Stimulated activated CD8-positive, alpha-beta memory T cell treated with anti-CD3 and anti-CD28 coated beads, Interleukin-15, amount 100 ng/mL, for 4 hours (primary cell): ENCODE data around the gene FAHD1.
"Not testable (repeated sequence)": the region's sequence is repeated elsewhere in the genome, so short reads cannot be mapped to it uniquely, and the experiment has no call there.

ENCODE experiments used
- DNase-seq, 2 donors: peaks; one replicate each; pipeline ENCODE4 v3.0.0-alpha.2; 2020; ENCODE audit warnings: low read depth in 2 of 2

FAHD1 gene

DNA sequence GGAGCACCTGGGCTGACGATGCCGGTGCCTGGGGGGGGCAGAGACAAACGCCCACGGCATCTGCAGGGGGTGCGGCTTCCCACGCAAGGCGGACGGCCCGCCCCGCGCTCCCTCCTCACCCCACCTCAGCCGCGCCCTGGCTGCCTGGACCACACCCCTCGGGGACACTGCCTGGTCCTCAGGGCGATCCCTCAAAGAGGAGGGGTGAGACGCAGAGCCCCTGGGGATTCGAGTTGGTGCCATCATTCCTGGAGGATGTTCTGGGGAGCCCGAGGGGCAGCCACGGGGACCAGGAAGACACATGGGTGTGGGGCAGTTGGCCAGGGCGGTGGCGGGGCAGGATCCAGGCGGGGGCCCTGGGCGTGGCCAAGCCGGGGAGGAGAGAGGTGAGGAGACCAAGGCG, 37.4 kb upstream of the FAHD1 start:
- DNase-seq, result no peak

DNA sequence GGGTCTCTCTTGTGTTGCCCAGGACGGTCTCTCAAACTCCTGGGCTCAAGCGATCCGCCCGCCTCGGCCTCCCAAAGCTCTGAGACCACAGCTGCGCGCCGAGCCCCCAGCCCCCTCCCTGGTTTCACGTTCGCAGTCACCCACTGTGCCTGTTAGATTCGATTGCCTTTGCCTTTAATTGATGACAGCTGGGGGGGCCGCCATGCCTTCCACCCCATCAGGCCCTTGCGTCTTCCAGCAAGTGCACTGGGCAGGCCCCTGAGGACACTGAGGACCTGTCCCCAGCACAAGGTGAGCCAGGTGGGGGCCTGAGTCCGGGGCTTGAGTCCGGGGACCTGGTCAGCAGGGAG, 36.8 kb upstream of the FAHD1 start:
- no peak for DNase-seq

DNA sequence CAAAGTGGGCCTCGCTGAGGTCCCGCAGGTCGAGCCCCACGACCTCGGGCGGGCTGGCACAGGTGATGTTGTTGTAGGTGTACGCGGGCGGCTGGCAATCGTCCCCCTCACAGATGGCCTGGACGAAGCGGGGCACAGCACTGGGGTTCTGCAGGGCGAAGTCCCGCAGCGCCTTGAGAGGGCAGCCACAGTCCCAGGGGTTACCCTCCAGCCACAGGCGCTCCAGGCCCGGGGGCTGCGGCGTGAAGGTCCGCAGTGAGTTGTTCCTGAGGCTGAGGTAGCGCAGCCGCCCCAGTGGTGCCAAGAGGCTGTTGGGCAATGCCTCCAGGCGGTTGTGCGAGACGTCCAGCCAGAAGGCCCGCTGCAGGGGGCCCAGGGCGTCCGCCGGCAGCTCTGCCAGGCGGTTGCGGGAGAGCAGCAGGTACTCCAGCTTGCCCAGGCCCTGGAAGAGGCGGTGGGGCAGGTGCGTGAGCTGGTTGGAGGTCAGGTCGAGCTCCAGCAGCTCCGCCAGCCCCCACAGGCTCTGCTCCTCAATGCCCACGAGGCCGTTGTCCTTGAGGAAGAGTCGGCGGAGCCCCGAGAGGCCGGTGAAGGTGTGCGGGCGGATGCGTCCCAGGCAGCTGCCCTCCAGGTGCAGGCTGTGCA, 36.3 kb upstream of the FAHD1 start:
- DNase-seq, result no peak

DNA sequence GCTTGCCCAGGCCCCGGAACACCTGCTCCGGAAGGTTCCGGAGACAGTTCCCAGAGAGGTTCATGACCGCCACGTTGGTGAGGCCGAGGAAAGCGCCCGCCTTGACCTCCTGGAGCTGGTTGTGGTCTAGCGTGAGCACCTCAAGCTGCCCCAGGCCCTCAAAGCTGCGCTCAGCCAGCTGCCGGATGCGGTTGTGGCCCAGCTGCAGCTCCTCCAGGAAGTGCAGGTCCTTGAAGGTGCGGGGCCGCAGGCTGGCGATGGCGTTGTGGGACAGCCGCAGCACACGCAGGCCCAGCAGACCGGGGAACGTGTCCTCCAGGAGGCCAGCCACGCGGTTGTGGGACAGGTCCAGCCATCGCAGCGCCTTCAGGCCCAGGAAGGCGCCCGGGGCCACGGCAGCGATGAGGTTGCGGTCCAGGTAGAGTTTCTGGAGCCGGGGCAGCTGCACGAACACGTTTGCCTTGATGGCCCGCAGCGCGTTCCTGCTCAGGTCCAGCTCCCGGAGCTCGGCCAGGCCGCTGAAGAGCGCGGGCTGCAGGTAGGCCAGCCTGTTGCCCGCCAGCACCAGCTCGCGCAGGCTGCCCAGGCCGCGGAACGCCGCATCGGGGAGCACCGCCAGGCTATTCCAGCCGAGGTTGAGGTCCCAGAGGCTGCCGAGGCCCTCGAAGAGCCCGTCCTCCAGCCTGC, 35.6 kb upstream of the FAHD1 start:
- DNase-seq, result no peak

DNA sequence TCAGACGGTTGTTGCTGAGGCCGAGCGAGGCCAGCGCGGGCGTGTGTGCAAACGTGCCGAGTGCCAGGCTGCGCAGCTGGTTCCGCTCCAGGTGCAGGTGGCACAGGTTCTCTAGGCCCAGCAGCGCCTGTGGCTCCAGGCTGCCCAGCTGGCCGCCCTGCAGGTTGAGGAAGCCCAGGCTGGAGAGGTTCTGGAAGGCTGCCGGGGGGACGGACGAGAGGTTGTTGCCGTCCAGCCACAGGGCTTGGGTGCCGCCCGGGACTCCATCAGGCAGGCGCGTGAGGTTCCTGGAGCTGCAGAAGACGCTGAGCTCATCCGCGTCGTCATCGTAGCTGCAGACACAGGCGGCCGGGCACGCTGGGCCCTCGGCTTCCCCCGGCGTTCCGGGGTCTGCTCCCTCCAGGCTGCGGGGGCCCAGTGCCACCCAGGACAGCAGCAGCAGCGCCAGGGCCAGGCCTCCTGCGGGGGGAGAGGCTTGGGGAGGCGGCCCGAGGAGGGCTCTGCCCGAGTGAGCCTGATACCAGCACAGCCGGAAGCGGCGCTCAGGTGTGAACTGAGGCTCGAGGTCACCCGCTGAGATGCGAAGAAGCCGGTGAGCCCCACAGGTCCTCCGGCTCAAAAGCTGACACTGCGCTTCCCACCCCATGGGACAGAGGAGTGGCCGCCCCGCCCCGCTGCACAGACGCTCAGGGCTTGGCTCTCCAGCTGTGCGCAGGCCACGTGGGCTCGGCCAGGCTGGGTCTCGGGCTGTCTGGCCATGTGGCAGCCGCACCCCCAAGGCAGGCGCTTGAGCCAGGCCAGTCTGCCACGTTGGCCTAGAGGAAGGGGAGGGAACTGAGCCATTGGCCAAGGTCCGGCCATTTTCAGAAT, 34.8 kb upstream of the FAHD1 start:
- DNase-seq, result no peak

DNA sequence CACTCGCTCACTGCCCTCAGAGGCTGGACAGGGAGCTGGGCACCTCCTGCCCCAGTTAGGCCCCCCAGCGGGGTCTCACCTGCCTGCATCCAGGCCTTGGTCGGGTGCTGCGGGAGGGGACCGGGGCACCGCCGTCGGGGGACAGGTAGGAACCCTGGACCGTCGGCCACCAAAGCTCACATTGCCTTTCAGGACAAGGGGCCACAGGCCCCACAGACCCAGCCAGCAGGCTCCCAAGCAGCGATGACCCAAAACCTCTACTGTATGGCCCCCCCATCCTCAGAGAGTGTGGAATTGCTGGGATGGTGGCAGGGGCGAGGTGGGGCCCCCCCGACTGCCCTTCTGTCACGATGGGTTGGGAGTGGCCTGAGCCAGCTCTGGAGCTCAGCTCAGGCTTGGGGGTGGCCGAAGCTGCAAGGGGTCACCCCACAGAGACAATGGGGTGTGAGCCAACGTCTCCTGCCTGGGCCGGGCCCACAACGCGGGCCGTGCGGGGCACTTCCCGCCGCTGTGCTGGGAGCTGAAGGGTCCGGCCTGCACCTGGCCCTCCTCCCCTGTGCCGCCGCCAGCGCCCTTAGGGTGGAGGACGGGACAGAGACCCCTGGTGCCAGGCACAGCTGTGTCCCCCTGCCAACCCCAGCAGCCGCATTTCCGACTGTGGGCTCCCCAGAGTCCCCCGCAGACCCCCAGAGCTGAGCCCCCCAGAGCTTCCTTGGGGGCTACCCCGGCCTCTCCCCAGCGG, 34.0 kb upstream of the FAHD1 start:
- no peak for DNase-seq

DNA sequence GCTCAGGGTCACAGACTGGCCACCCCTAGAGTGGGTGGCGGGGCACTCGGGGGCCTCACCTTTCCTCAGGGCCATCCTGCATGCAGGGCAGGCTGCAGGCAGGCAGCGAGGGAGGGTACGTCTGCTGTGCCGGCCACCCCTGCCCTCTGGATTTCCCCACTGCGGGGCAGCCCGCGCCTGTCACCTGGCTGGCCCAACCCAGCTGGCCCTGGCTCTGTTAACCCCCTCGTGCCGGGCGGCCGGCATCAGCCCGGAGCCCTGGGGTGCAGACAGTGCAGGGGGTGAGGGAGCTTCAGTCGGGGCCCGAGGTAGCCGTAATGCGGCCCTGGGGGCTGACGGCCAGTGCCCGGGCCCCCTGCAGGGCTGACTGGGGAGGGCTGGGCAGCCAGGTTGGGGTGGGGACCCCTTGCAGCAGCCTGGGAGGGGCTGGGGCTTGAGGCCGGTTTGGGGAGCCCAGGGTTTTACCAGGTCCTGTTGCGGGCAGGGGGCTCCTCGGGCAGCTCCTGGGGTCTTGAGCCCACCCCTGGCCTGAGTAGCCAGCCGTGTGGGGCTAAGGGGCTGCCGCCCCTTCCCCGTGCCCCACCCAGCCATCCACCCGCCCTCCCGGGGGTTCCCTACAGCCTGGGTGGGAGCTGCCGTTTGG, 33.3 kb upstream of the FAHD1 start, which contains the start of gene IGFALS:
TSS of gene IGFALS (minus strand) at position 128 of the 643 bp plus-strand sequence. CDS start at position 75, 53 bp downstream.
- DNase-seq, result no peak

DNA sequence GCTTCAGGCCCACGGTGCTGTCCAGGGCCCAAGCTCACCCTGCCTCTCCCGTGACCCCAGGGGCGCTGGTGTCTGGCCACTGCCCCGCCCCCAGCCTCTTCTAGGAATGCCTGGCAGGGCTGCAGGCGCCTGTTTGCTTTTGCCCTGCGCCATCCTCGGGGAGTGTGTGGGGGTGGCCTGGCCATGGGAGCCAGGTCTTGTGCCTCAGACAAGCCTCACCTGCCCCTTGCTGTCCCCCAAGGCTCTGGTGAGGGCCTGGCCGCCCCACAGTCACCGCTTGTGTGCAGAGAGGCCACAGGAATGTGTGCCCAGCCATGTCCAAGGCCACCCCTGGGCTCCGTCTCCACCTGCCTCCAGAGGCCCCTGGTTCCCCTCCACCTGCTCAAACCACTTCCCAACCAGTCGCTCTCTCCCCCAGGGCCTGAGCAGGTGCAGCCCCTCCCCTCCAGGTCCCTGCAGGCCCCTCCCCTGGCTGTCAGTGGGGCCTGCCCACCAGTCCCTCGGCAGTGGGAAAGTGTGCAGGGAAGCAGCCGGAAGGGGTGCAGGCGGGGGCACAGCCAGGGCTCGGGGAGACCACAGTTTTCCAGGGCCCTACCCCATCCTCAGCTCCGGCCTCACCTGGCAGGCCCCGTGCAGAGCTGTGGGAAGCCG, 32.7 kb upstream of the FAHD1 start:
- no peak for DNase-seq

DNA sequence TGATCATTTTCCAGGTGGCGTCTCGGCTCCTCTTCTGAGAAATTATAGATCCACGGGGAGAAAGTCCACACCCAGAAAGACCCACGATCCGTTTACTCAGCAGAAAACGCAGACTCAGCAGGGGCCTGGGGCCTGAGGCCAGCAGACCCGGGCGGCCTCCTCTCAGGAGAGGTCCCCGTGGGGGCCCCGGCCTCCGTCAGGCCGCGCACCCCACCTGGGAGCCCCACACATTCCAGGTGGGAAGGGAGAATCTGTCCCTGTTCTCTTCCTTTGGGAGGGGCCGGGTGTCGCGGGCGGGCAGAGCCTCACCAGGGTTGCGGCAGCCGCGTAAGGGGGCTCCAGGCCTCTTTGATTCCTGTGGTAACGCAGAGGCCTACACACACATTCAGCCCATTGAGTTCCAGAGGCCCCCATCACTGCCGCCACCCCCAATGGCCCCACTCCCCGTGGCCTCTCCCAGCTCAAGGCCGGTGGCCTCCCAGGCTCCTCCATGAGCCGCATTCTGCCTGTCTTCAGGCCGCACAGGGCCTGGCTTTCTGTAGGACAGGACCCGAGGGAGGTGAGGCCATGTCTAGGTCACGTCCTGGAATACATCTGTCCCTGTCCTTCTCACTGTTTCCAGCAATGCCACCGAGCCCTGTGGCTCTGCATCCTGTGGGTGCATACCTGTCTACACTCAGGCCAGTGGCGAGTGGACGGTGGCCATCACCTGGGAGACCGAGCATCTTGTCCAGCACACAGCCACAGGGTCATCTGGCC, 31.9 kb upstream of the FAHD1 start:
- no peak for DNase-seq

DNA sequence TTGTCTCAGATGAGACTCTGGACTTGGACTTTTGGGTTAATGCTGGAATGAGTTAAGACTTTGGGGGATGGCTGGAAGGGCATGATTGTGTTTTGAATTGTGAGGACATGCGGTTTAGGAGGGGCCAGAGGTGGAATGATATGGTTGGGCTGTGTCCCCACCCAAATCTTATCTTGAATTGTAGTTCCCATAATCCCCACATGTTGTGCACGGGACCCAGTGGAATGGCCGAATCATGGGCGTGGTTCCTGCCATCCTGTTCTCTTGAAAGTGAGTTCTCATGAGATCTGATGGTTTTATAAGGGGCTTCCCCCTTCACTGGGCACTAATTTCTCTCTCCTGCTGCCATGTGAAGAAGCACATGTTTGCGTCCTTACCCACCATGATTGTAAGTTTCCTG, 27.7 kb upstream of the FAHD1 start:
- not testable (repeated sequence) for DNase-seq

DNA sequence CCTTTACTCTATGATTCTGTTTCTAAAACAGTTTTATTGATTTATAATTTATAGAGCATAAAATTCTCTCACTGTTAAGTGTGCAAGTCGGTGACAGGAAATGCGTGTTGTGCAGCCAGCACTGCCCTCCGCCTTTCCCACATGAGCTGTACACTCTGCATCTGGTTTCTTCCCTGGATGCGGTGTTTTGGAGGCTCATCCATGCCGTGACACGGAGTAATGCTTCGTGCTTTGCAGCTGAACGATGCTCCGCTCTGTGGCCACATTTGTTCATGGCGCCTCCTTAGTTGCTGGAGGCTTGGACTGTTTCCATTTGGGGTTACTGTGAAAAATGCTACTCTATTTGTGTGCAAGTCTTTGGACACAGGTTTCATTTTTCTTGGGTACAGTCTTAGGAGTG, 26.3 kb upstream of the FAHD1 start:
- DNase-seq, result no peak

DNA sequence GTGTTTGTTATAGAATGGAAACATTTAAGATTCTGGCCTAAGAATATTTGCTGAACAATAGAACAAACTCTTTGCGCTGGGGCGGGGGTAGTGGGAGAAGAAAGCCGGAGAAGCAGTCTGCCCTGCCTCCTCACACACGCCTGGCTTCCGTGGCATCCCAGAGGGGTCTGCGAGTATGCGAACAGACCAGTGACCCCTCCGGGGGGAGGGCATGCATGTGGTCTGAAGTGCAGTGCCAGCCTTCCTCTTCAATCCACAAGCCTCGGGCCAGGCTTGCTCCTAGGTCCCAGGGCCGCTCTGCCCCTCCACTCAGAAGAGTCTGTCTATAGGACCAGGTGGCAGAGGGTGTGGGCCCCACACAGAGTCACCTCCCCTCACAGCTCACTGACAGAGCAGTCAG, 19.4 kb upstream of the FAHD1 start:
- DNase-seq, result no peak

DNA sequence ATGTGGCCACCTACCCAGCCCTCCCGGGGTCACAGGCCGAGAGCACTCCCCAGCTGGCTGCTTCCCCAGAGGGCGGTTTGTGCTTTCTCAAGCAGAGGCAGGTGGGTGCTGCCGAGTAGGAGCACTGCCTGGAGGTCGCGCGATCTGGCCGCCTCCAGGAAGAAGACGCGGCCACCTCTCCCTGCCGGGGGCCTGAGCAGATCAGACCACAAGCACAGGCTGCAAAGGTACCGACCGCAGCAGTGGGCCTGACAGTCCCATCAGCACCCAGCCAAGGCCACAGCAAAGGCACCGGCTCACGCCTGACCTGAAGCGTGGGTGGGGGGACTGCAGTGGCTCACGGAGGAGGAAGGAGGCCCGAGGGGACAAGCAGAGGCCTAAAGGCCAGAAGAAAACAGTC, 18.3 kb upstream of the FAHD1 start:
- DNase-seq, result no peak

DNA sequence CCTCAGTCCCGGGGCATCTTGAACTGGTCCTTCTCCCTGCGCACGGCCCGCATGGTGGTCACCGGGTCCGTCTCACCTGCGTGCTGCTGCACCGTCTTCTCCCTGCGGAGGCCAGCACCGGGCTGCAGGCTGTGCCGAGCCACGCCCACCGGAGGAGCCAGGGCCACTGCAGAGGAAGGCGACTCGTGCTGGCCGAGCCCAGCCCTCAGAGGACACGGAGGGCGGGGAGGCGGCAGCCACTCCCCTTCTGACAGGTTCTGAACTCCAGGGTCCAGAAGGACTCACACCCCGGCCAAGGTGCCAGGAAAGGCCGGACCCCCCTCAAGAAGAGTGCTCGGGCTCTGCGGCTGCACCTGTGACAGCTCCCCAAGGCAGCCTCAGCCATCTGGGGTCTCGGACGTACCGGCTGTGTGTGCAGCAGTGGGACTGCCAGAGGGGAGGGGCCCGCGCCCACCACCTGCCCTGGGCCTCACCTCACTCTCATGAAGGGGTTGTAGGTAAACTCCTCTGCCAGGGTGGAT, 17.7 kb upstream of the FAHD1 start:
- DNase-seq, result no peak

DNA sequence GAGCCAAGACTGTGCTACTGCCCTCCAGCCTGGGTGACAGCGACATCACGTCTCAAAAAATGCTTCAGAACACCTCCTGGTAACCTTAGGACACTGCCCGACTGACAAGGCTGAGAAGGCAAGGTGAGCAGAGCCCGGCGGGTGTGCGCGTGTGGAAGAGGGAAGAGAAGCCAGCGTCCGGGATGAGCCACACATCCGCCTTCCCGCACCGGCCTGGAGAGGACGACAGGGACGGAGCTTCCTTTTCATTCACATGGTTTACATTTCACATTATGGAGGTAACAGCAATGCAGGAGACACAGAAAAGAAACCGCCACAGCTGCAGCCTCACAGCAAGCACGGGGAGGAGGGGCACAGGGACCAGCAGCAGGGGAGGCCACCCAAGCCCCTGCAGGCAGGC, 16.9 kb upstream of the FAHD1 start:
- no peak for DNase-seq

DNA sequence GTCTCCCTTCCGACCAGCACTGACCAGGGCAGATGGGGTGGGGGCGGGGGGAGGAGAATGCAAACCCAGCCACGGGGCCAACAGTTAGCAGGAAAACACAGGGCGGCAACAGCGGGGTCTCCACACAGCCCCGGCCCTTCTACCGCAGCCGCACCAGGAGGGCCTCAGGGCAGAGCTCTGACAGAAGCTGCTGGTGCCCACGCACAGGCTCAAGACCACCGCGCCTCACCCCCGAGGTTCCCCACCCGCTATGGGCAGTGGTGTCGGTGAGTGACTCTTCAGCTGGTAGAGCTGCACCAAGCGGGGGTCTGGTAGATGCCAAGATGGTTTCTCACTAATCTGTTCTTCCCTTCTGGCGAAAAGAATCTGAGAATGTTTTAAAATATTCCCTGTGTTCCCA, 16.5 kb upstream of the FAHD1 start:
- DNase-seq, result no peak

DNA sequence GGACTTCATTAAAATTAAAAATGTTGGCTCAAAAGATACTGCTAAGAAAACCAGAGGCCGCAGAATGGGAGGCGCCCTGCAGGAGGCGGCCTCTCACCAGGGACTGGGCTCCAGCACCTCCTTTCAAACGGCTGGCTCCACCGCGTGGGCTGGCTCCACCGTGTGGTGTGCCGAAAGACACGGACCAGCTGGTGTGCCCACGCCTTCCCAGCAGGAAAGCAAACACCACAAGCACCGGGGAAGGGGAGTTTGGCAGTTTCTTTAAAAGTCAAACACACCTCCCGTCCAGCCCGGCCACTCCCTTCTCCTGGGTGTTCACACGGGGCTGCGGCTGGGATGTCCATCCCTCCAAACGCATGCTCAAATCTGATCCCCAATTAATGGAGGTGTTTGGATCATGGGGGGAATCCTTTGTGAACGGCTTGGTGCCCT, 14.3 kb upstream of the FAHD1 start:
- DNase-seq, result peak in 1 of 2 donors; percentile 3

DNA sequence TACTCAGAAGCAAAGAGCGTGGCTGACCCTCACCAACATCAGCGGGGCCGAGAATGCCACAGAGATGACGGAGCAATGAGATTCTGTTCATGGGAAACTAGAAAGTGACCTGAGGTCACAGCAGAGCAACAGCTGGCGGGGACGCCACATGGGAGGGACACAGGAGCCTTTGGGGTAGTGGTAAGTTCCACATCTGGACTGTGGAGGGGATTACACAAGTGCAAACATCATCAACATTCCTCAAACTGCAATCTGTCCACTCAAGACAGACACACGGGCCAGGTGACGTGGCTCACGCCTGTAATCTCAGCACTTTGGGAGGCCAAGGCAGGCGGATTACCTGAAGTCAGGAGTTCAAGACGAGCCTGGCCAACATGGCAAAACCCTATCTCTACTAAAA, 11.5 kb upstream of the FAHD1 start:
- DNase-seq, result no peak

DNA sequence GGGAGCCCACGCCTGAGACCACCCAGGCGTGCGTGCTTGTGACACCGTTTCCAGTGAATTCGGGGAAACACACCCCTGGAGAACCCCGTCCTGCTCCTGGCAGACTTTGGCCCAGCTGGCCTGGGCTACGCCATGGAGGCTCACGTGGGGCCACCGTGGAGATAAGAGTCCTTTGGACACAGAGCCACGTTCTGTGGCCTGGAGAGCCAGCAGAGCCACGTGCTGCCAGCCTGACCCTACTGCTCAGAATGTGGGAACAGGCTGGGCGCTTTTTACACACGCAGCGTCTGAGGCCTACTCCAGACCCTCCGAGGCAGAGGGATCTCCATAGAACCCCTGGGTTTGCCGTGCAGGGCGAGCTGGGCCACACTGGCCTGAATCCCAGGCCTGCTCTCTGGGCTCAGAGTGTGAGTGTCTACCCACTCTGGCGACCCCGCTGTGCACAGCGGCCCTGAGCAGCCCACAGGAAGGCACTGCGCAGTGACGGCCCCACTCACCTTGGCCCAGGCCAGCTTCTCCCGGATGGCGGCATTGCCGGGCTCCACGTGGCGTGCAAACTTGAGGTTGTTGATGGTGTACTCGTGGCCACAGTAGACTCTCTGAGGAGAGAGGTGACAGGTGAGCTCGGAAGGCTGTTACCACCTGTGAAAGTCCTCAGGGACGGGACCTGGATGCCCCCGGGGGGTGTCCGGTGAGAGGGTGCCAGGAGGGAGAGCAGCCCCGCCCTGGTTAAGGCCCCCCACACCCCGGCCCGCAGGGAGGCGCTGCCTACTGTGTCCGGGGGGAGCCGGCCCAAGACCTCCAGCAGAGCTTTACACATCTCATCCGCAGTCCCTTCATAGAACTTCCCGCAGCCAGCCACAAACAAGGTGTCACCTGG, 10.4 kb upstream of the FAHD1 start:
- DNase-seq, result no peak
